Mucosa of stomach (tissue), 1 donor: ENCODE measurements around the gene VPS37C.

Experiments
- H3K27me3 ChIP-seq: one replicate; pipeline ENCODE4 v1.7.0; 2013; ENCODE audit warnings: mild to moderate bottlenecking, low read length; ENCODE audit not compliant: control insufficient read depth, insufficient read depth
- H3K36me3 ChIP-seq: one replicate; pipeline ENCODE4 v1.7.0; 2013; ENCODE audit warnings: low read length; ENCODE audit not compliant: control insufficient read depth, insufficient read depth
- H3K4me1 ChIP-seq: one replicate; pipeline ENCODE4 v1.7.0; 2013; ENCODE audit warnings: mild to moderate bottlenecking, low read length; ENCODE audit not compliant: control insufficient read depth, insufficient read depth
- H3K4me3 ChIP-seq: one replicate; pipeline ENCODE4 v1.7.0; 2013; ENCODE audit warnings: low read length
- H3K9ac ChIP-seq: one replicate; pipeline ENCODE4 v1.7.0; 2013; ENCODE audit warnings: mild to moderate bottlenecking, low read length, moderate library complexity
- H3K9me3 ChIP-seq: one replicate; pipeline ENCODE4 v1.7.0; 2013; ENCODE audit warnings: mild to moderate bottlenecking, low read length, moderate library complexity; ENCODE audit not compliant: control insufficient read depth
- donor health status: Pancreatic carcinoma.

VPS37C gene

DNA sequence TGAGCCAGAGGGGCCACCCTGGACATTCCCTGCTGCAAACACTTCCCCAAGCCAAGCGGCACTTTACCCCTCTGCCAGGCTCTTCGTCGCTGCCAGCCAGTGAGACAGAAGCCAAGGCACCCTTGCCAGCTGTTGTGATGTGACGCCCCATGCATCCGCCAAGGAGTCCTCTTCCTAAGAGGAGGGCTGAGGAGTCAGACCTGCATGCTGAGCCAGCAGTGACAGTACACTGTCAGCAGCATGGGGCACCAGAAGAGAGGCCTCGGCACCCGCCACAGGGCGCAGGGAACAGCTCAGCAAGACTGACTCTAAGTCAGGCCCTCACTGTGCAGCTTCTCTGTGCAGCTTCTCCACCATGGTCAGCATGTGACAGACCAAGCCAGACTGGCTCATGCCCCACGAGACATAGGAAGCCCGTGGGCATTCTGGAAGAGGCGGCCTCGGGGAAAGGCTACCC, 26.4 kb downstream of the VPS37C start:
- Histone ChIP-seq H3K9ac (no peak overlapping the region), H3K9me3 (no peaks in the 10 kb centered on the region), H3K4me3 (no peak overlapping the region), H3K27me3 (no peaks in the 10 kb centered on the region), H3K36me3 (no peaks in the 10 kb centered on the region), H3K4me1 (peaks cover 20% of the 10 kb centered on the region)

DNA sequence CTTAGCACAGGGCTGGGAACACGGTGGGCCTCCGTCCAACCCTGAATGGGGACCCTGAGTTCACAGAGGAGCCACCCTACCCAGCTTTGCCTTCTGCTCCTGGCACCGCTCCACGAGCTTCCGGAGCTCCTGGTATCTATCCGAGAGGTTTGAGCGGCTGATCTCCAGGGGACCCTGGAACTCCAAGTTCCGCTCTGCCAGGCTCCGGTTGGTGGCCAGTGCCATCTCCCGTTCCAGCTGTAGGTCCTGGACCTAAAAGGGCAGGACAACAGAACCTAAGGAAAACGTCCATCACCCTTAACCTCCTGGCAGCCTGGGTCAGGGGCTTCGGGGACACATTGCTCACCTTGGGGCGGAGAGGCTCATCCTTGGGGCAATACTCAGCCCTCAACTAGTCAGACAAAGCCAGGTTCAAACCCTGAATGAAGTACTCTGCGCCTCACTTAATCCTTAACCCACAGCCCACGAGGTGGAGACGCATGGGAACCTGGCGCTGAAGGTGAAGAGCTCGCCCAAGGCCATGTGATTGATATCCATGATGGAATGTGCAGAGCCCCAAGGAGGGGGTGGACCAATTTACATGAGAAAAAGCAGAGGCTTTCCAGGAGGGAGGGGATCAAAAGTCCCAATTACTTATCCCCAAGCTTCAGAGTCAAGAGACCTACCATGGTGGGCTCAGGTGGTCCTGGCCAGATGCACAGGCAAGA, 27.1 kb downstream of the VPS37C start:
- peaks cover 20% of the 10 kb centered on the region for H3K4me1 ChIP-seq
- no peak overlapping the region for H3K4me3 ChIP-seq
- H3K36me3 ChIP-seq = no peaks in the 10 kb centered on the region
- no peak overlapping the region for H3K9ac ChIP-seq
- no peaks in the 10 kb centered on the region for H3K9me3 ChIP-seq
- no peaks in the 10 kb centered on the region for H3K27me3 ChIP-seq

DNA sequence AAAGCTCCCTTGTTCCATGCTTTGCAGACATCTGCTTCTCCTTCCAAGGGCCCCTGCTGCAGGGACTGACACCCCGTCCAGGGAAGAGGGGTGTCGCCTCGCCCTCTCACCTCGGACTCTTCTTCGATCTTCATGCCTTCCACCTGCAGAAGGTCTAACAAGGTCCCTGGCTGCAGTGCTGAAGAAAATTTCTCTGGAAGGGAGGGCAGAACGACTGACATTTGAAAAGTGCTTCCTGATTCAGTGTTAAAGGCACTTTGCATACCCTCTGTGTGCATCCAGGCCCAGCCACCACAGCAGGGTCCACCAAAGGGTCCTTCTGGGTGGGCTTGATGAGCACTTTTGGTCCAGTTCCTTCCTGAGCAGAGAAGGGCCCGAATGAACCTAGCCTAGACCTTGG, 28.1 kb downstream of the VPS37C start:
- Histone ChIP-seq H3K9me3 (no peaks in the 10 kb centered on the region), H3K9ac (no peak overlapping the region), H3K4me1 (peaks cover 17% of the 10 kb centered on the region), H3K27me3 (no peaks in the 10 kb centered on the region), H3K36me3 (no peaks in the 10 kb centered on the region), H3K4me3 (no peak overlapping the region)

DNA sequence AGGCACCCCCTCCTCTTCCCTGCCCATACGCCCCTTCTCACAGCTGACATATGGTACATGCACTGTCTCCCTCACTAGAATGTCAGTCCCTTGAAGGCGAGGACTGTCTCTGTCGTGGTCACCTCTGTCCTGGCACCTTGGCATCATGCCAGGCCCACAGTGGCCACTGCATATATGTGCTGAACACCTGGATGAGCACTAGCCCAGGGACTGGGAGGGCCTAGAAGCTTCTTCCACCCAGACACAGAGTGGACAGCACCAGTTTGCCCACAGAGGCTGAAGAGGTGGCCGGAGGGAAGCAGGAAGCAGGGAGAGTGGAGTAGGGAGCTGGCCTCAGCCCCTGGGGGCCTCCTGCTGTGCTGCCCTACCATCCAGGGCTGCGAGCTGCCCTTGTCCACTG, 28.6 kb downstream of the VPS37C start:
- Histone ChIP-seq H3K27me3 (no peaks in the 10 kb centered on the region), H3K4me1 (peaks cover 17% of the 10 kb centered on the region), H3K9ac (no peak overlapping the region), H3K4me3 (no peak overlapping the region), H3K36me3 (no peaks in the 10 kb centered on the region), H3K9me3 (no peaks in the 10 kb centered on the region)

DNA sequence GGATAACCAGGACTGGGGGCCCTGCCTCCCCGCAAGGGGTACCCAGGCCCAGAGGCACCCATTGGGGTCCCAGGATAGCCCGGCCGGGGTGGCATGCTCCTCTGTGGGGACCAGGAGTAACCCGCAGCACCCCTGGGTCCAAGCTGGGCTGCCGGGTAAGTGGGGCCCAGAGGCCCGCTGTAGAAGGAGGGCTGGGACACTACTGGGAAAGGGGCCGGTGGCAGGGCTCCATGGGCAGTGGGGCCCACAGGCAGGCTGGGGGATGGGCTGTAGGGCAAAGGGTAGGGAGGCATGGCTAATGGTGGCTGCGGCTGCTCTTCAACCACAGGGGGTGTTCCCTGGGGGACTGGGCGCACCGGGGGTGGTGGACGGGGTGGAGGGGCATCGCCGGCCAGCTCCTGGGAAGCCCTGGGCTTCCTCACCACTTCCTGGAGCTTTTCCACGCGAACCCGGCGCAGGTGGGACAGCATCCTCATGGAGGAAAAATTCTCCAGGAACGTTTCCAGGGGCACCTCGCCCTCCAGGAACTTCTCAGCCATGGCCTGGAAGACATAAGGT, 29.1 kb downstream of the VPS37C start:
- Histone ChIP-seq H3K36me3 (no peaks in the 10 kb centered on the region), H3K4me1 (peaks cover 17% of the 10 kb centered on the region), H3K27me3 (no peaks in the 10 kb centered on the region), H3K9me3 (no peaks in the 10 kb centered on the region), H3K4me3 (no peak overlapping the region), H3K9ac (no peak overlapping the region)

DNA sequence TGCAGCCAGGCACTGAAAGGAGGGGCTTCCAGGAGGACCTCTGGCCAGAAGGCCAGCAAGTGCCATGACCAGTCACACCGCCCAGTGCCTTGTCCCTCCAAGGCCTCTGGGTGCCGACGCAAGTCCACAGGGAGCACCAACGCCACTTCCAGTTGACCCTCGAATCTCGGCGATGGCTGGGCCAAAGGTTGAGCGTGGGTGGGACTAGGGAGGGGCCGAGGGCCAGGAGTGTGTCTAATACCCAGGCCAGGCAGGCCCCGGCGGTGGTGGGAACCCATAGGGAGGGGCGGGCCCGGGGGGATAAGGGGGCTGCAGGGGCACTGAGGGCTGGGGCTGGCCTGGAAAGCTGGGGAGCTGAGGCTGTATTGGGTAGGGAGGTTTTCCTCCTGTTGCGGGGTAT, 29.6 kb downstream of the VPS37C start:
- Histone ChIP-seq H3K9me3 (no peaks in the 10 kb centered on the region), H3K4me1 (peaks cover 17% of the 10 kb centered on the region), H3K4me3 (no peak overlapping the region), H3K36me3 (no peaks in the 10 kb centered on the region), H3K9ac (no peak overlapping the region), H3K27me3 (no peaks in the 10 kb centered on the region)

DNA sequence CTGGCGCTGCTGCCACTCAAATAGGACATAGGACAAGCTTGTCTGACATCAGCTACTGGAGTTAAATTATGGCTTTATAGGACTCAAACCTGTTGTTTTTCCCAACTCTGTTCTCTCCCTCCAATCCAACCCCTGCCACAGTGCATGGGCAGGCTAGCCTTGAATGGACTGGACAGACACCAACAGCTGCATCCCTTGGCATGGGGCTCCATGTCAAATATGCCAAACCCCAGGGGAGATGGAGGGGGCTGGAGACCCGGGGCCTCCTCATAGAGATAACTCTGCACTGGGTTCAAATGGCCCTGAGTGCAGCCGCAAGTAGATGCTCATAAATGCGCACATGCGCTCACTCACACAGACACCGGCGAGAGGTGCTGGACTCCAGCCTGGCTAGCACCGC, 30.0 kb downstream of the VPS37C start:
- Histone ChIP-seq H3K4me1 (peaks cover 17% of the 10 kb centered on the region), H3K9me3 (no peaks in the 10 kb centered on the region), H3K27me3 (no peaks in the 10 kb centered on the region), H3K9ac (no peak overlapping the region), H3K36me3 (no peaks in the 10 kb centered on the region), H3K4me3 (no peak overlapping the region)

DNA sequence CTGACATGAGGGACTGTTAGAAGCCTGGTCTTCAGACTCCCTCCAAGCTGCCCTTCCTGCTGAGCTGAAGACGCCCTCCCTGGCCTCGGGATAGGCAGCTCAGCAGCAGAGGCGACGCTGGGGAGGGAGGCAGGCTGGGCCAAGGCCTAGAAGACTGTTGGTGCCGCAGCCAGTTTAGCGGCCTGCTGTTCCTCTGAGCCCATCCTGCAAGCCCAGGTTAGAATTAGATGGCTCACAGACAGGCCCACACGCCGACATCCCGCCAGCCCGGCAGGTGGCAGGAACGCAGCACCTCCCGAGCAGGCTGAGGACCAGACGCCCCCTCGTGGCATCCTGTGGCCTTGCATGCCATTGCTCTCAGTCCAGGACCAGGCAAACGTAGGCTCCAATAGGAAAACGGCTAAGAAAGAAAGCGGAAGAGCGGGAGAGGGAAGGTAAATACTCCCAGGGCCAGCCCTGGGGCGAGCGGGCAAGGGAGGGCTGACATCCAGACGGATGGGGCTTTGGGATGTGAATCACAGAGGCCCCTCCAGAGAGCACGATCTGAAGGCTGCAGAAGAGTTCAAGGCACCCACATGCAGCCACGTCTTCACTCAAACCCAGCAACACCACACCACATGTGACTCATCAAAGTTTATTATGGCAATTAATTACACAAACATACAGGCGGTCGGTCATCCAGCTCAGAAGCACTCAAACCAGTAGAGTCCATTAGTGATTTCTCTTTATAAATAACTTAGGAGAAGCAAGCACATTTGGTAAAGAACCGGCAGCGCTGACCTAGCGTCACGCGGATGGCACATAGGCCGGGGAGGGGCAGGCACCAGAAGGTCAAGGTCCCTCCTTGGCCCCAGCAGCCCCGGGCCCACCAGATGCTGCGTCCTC, 31.3 kb downstream of the VPS37C start:
- peak overlapping the region; percentile 5 for H3K9ac ChIP-seq
- no peak overlapping the region for H3K4me3 ChIP-seq
- H3K36me3 ChIP-seq = no peaks in the 10 kb centered on the region
- no peaks in the 10 kb centered on the region for H3K9me3 ChIP-seq
- peaks cover 17% of the 10 kb centered on the region for H3K4me1 ChIP-seq
- H3K27me3 ChIP-seq = no peaks in the 10 kb centered on the region

DNA sequence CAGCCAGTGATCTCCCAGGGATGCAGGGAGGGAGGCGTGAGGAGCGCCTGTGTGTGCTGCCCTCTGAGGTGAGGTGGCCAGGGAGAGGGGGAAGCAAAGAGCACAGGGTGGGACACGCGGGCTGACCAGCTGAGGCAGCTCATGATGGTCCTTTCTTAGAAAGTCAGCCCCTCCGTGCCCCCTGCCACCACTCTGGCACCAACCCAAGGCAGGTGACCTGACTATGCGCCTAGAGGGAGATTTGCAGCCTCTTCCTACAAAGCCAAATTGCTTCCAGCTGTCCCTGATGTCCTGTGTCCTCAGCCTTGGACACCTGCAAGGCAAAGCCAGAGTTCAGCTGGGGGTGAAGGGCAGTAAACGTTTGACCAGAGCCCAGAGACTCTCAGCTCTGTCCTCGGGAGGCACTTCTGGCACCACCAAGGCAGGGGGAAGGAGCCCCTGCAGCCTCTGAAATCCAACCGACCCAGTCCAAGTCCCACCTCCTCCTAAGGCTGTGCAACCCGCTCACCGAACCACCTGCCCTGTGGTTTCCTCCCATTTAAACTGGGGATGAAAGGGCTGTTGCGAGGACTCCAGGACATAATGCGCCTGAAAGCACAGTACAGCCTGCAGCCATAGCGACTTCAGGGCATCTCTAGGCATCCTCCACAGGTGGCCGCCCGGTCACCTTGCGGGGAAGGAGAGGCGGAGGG, 32.1 kb downstream of the VPS37C start:
- H3K36me3 ChIP-seq = no peaks in the 10 kb centered on the region
- H3K4me3 ChIP-seq = no peak overlapping the region
- H3K9me3 ChIP-seq = no peaks in the 10 kb centered on the region
- H3K27me3 ChIP-seq = no peaks in the 10 kb centered on the region
- H3K4me1 ChIP-seq = peaks cover 17% of the 10 kb centered on the region
- H3K9ac ChIP-seq = no peak overlapping the region

DNA sequence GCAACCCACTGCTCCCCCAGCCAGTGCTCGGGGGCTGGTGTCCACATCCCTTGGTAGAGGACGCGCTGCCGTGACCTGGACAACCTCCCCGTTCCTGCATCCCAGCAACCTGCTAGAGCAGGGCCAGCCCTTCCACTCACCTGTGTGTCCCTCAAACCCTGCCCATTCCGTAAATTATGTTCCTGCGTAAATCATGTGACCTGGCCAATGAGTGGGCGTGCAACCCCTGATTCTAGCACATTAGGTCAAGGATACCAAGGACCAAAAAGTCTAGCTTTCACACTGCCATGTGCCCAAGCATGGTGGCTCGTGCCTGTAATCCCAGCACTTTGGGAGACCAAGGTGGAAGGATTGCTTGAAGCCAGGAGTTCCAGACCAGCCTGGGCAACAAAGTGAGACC, 33.2 kb downstream of the VPS37C start:
- peaks cover 17% of the 10 kb centered on the region for H3K4me1 ChIP-seq
- H3K9ac ChIP-seq = no peak overlapping the region
- H3K36me3 ChIP-seq = no peaks in the 10 kb centered on the region
- H3K9me3 ChIP-seq = no peaks in the 10 kb centered on the region
- H3K4me3 ChIP-seq = no peak overlapping the region
- H3K27me3 ChIP-seq = no peaks in the 10 kb centered on the region

DNA sequence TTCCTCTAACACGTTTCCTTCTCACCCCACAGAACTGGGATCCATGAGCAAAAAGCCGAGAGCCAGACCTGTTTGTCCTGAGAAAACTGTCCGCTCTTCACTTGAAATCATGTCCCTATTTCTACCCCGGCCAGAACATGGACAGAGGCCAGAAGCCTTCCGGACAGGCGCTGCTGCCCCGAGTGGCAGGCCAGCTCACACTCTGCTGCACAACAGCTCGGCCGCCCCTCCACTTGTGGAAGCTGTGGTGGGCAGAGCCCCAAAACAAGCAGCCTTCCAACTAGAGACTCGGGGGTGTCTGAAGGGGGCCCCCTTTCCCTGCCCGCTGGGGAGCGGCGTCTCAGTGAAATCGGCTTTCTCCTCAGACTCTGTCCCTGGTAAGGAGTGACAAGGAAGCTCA, 35.0 kb downstream of the VPS37C start:
- Histone ChIP-seq H3K4me1 (peaks cover 21% of the 10 kb centered on the region), H3K36me3 (no peaks in the 10 kb centered on the region), H3K27me3 (no peaks in the 10 kb centered on the region), H3K9me3 (no peaks in the 10 kb centered on the region), H3K9ac (no peak overlapping the region), H3K4me3 (no peak overlapping the region)

DNA sequence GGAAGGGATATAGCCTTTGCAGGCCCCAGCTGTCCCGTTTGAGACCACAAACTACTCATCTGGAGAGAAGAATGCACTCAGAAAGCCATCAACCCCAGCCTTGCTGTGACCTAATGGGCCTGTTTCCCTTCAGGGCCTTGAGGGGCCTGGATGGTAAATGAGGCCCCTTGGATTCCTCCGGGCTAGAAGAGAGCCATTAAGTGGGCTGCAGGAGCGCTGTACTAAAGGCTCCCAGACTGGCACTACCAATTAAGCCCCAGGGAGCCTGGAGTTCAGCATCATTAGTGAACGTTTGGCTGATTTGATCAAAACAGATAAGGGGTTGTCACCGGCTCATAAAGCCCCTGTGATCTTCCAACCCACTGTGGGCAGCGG, 35.9 kb downstream of the VPS37C start:
- H3K4me1 ChIP-seq = peaks cover 25% of the 10 kb centered on the region
- H3K9me3 ChIP-seq = no peaks in the 10 kb centered on the region
- H3K4me3 ChIP-seq = no peak overlapping the region
- no peaks in the 10 kb centered on the region for H3K27me3 ChIP-seq
- no peak overlapping the region for H3K9ac ChIP-seq
- no peaks in the 10 kb centered on the region for H3K36me3 ChIP-seq
